HCT116 (cell line): Measurements from ENCODE around the gene RPS6KC1. TPM values are rescaled to one million over a fixed set of nuclear protein-coding genes. Genes with fewer than 3 reads are reported as not detected.
"Not testable (repeated sequence)": the region's sequence is repeated elsewhere in the genome, so short reads cannot be mapped to it uniquely, and the experiment has no call there.

ENCODE experiments used
- ATAC-seq: fragments of 200-7000 bp; cut with Tn5 transposase; 2 replicates; pipeline ENCODE4 v1.9.1; 2020; ENCODE audit warnings: mild to moderate bottlenecking, moderate library complexity
- BruUV-seq: library from RNA; stranded (reverse); fragments of 400-500 nt; replicated peaks from 2 replicates; lab custom pipeline; 2021; lab: Mats Ljungman, UMichigan
- CTCF ChIA-PET: fragments of 300-600 bp; sonication (Branson Sonifier 250); formaldehyde crosslinking; loops from one replicate; lab custom pipeline; 2021; ENCODE audit warnings: antibody characterized with exemption; lab: Charles Lee
- POLR2A ChIA-PET: fragments of 300-600, 350-600 bp; sonication (Branson Sonifier 250); formaldehyde crosslinking; loops from one replicate; lab custom pipeline; 2021; ENCODE audit warnings: antibody characterized with exemption; lab: Charles Lee
- RAD21 ChIA-PET, 2 experiments: fragments of 300-600 bp; sonication (Branson Sonifier 250); formaldehyde crosslinking; loops; one replicate each; lab custom pipeline; 2023; ENCODE audit warnings: low total read pairs in 2 of 2; ENCODE audit not compliant: uncharacterized antibody in 2 of 2, unreplicated experiment in 2 of 2, low non-redundant PET in 1 of 2; lab: Charles Lee
- DNase-seq: peaks from one replicate; pipeline ENCODE4 v3.0.0-alpha.2; 2010; ENCODE audit warnings: low read depth, low spot score
- H2AFZ ChIP-seq: fragments of 200-600 bp; shearing (Covaris generic), sonication (generic); 2 replicates; pipeline ENCODE4 v1.6.1; 2017; ENCODE audit warnings: low read depth, mixed run types, mixed read lengths, antibody characterized with exemption, low read length; ENCODE audit not compliant: poor library complexity, severe bottlenecking
- H3K27ac ChIP-seq: 2 replicates; pipeline ENCODE4 v1.5.1; 2012; ENCODE audit warnings: low read depth, low read length
- H3K27me3 ChIP-seq: fragments of 200-600 bp; sonication (generic); 2 replicates; pipeline ENCODE4 v1.6.1; 2016; ENCODE audit warnings: mixed run types, low read length, mixed read lengths; ENCODE audit not compliant: insufficient read depth
- H3K36me3 ChIP-seq, 2 experiments: fragments of 200-500 bp in 1 of 2; fragments of 200-600 bp in 1 of 2; sonication (Bioruptor generic) in 1 of 2; sonication (generic) in 1 of 2; 2 replicates each; pipeline versions ENCODE4 v1.5.1 to v1.6.1; 2014 to 2016; ENCODE audit warnings: low read length in 2 of 2, inconsistent platforms in 1 of 2, mixed read lengths in 1 of 2, mixed run types in 1 of 2; ENCODE audit not compliant: insufficient read depth in 2 of 2, control insufficient read depth in 1 of 2
- H3K4me1 ChIP-seq, 2 experiments: fragments of 200-600 bp in 1 of 2; sonication (generic) in 1 of 2; 2 replicates each; pipeline versions ENCODE4 v1.5.1 to v1.6.1; 2012 to 2017; ENCODE audit warnings: low read length in 2 of 2, inconsistent platforms in 1 of 2, mild to moderate bottlenecking in 1 of 2, mixed read lengths in 1 of 2, mixed run types in 1 of 2, moderate library complexity in 1 of 2; ENCODE audit not compliant: insufficient read depth in 2 of 2, control insufficient read depth in 1 of 2
- H3K4me2 ChIP-seq: fragments of 200-600 bp; sonication (generic); 2 replicates; pipeline ENCODE4 v1.6.1; 2017; ENCODE audit warnings: mixed run types, low read length, mixed read lengths
- H3K4me3 ChIP-seq, 2 experiments: fragments of 200-600 bp in 1 of 2; sonication (generic) in 1 of 2; replicated peaks in 1 of 2; 2 replicates each; pipeline ENCODE4 v1.5.1; 2011 to 2016; ENCODE audit warnings: low read length in 2 of 2, control low read depth in 1 of 2, low read depth in 1 of 2, mild to moderate bottlenecking in 1 of 2, mixed read lengths in 1 of 2, mixed run types in 1 of 2
- H3K79me2 ChIP-seq: fragments of 200-600 bp; sonication (generic); 2 replicates; pipeline ENCODE4 v1.6.1; 2017; ENCODE audit warnings: mild to moderate bottlenecking, mixed run types, low read length, moderate library complexity, mixed read lengths; ENCODE audit not compliant: insufficient read depth
- H3K9ac ChIP-seq: fragments of 200-600 bp; sonication (generic); 2 replicates; pipeline ENCODE4 v1.6.1; 2016; ENCODE audit warnings: low read length, mixed read lengths
- H3K9me2 ChIP-seq: fragments of 200-600 bp; sonication (generic), shearing (Covaris generic); 2 replicates; pipeline ENCODE4 v1.6.1; 2017; ENCODE audit warnings: mixed run types, mild to moderate bottlenecking, moderate library complexity; ENCODE audit not compliant: insufficient read depth
- H3K9me3 ChIP-seq, 2 experiments: fragments of 200-500 bp in 1 of 2; fragments of 200-600 bp in 1 of 2; sonication (Bioruptor generic) in 1 of 2; sonication (generic) in 1 of 2; 2 replicates each; pipeline ENCODE4 v1.6.1; 2014 to 2017; ENCODE audit warnings: low read length in 2 of 2, mixed read lengths in 2 of 2, inconsistent platforms in 1 of 2, low read depth in 1 of 2, mild to moderate bottlenecking in 1 of 2, mixed run types in 1 of 2, moderate library complexity in 1 of 2; ENCODE audit not compliant: control insufficient read depth in 1 of 2, insufficient read depth in 1 of 2
- H4K20me1 ChIP-seq: fragments of 200-600 bp; sonication (generic), shearing (Covaris generic); 2 replicates; pipeline ENCODE4 v1.6.1; 2017; ENCODE audit warnings: mixed run types, mild to moderate bottlenecking, moderate library complexity; ENCODE audit not compliant: insufficient read depth
- CBX3 ChIP-seq: IDR thresholded peaks from 2 replicates; pipeline ENCODE4 v1.6.1; 2012; ENCODE audit warnings: low read depth
- ELF1 ChIP-seq: IDR thresholded peaks from 2 replicates; pipeline ENCODE4 v1.6.1; 2012; ENCODE audit warnings: low read depth, borderline replicate concordance
- EZH2 ChIP-seq: fragments of 200-600 bp; sonication (generic); IDR thresholded peaks from 2 replicates; pipeline ENCODE4 v1.6.1; 2017; ENCODE audit warnings: antibody characterized with exemption, mixed run types
- EZH2phosphoT487 ChIP-seq: fragments of 200-600 bp; IDR thresholded peaks from 2 replicates; pipeline ENCODE4 v1.6.1; 2018; ENCODE audit warnings: antibody characterized with exemption, borderline replicate concordance
- REST ChIP-seq: IDR thresholded peaks from 2 replicates; pipeline ENCODE4 v1.6.1; 2012; ENCODE audit warnings: low read depth
- SRF ChIP-seq: IDR thresholded peaks from 2 replicates; pipeline ENCODE4 v1.6.1; 2012; ENCODE audit warnings: low read depth
- intact Hi-C: fragments of 100-400 bp; cut with micrococcal nuclease; formaldehyde crosslinking; loops from 2 replicates; pipeline ENCODE4 v1.10.0; 2022
- total RNA-seq: library from RNA; stranded (reverse); gene quantifications from one replicate; pipeline ENCODE4 v1.2.1, GENCODE V29; 2021; ENCODE audit not compliant: unreplicated experiment

Gene RPS6KC1
- total RNA-seq, 1 experiment from 2014 or later: 15.9 TPM

GRCh38 chr1:213020016-213020415 is 31.0 kb upstream of the RPS6KC1 start:
- Histone ChIP-seq H3K9me2 (0 out of 2 replicates have a peak, but pooled peaks cover 5% of the 10 kb centered on the region), H4K20me1 (no peaks in the 10 kb centered on the region), H3K27ac (no peak overlapping the region), H3K27me3 (no peaks in the 10 kb centered on the region), H3K79me2 (peaks cover 2% of the 10 kb centered on the region), H3K4me2 (no peak overlapping the region), H3K36me3 (no peaks in the 10 kb centered on the region), H3K9ac (no peak overlapping the region), H2AFZ (no peak overlapping the region), H3K4me1 (peaks cover 0 to 15% of the 10 kb centered on the region in 2 experiments; a peak in 2 of 4 replicates), H3K9me3 (no peaks in the 10 kb centered on the region), H3K4me3 (no peak overlapping the region)
- POLR2A ChIA-PET: no interaction called here
- CTCF ChIA-PET: no interaction called here
- intact Hi-C loops: no loop called here
- no peak for TF ChIP-seq ELF1
- TF ChIP-seq SRF: no peak
- TF ChIP-seq EZH2: no peak
- no peak for TF ChIP-seq CBX3
- TF ChIP-seq REST: no peak
- no peak for TF ChIP-seq EZH2phosphoT487
- no TSS peak for BruUV-seq
- no peak for ATAC-seq
- DNase-seq: no peak
- RAD21 ChIA-PET: no interaction called here

- H3K9me2 ChIP-seq, H3K4me3 ChIP-seq, H4K20me1 ChIP-seq, BruUV-seq, H3K27ac ChIP-seq, H3K79me2 ChIP-seq, H3K4me1 ChIP-seq, RAD21 ChIA-PET, DNase-seq, H3K27me3 ChIP-seq, H3K4me2 ChIP-seq, H3K36me3 ChIP-seq, POLR2A ChIA-PET, intact Hi-C loops, H3K9ac ChIP-seq, ATAC-seq, H3K9me3 ChIP-seq, H2AFZ ChIP-seq, CTCF ChIA-PET: not testable (repeated sequence)
These were observed 24.0 kb upstream of the RPS6KC1 start for GRCh38 chr1:213027024-213027423.
